Neural cell (in vitro differentiated cells): ENCODE data around the gene IRF1. TPM values are rescaled to one million over a fixed set of nuclear protein-coding genes. Genes with fewer than 3 reads are reported as not detected.

ENCODE experiments used
- H2AFZ ChIP-seq: fragments of 200-600, 300-800 bp; sonication (generic), shearing (Covaris generic); 2 replicates; pipeline ENCODE4 v1.6.0; 2014; ENCODE audit warnings: low read depth, mild to moderate bottlenecking, antibody characterized with exemption, low read length, moderate library complexity
- H3F3A ChIP-seq: fragments of 200-600 bp; shearing (Covaris generic); 2 replicates; pipeline ENCODE4 v1.6.1; 2016; ENCODE audit warnings: mild to moderate bottlenecking, moderate library complexity, mixed read lengths, antibody characterized with exemption, low read length; ENCODE audit not compliant: insufficient read depth, poor library complexity, severe bottlenecking
- H3K27ac ChIP-seq: fragments of 200-600, 300-800 bp; sonication (generic), shearing (Covaris generic); 2 replicates; pipeline ENCODE4 v1.5.1; 2014; ENCODE audit warnings: mild to moderate bottlenecking, low read length, moderate library complexity
- H3K27me3 ChIP-seq: fragments of 300-800, 200-600 bp; sonication (generic), shearing (Covaris generic); 2 replicates; pipeline ENCODE4 v1.6.0; 2014; ENCODE audit warnings: mild to moderate bottlenecking, low read depth, low read length, moderate library complexity; ENCODE audit not compliant: insufficient read depth
- H3K36me3 ChIP-seq: fragments of 300-800, 200-600 bp; sonication (generic), shearing (Covaris generic); 2 replicates; pipeline ENCODE4 v1.5.1; 2014; ENCODE audit warnings: mild to moderate bottlenecking, antibody characterized with exemption, low read length, moderate library complexity; ENCODE audit not compliant: insufficient read depth
- H3K4me2 ChIP-seq: fragments of 300-800, 200-600 bp; sonication (generic), shearing (Covaris generic); 2 replicates; pipeline ENCODE4 v1.6.0; 2014; ENCODE audit warnings: mild to moderate bottlenecking, low read length
- H3K4me3 ChIP-seq: fragments of 300-800, 200-600 bp; sonication (generic), shearing (Covaris generic); 2 replicates; pipeline ENCODE4 v1.5.1; 2014; ENCODE audit warnings: mild to moderate bottlenecking, low read length, moderate library complexity
- H3K79me2 ChIP-seq: fragments of 200-600 bp; shearing (Covaris generic); replicated peaks from 2 replicates; pipeline ENCODE4 v1.6.0; 2014; ENCODE audit warnings: mild to moderate bottlenecking, low read length, moderate library complexity; ENCODE audit not compliant: insufficient read depth
- H3K9ac ChIP-seq: fragments of 300-800, 200-600 bp; sonication (generic), shearing (Covaris generic); 2 replicates; pipeline ENCODE4 v1.6.1; 2016; ENCODE audit warnings: mild to moderate bottlenecking, low read length, mixed read lengths
- H3K9me2 ChIP-seq: fragments of 200-600 bp; shearing (Covaris generic); 2 replicates; pipeline ENCODE4 v1.6.1; 2016; ENCODE audit warnings: mild to moderate bottlenecking, low read length, mixed read lengths; ENCODE audit not compliant: insufficient read depth
- H3K9me3 ChIP-seq: fragments of 200-600, 300-800 bp; sonication (generic), shearing (Covaris generic); 2 replicates; pipeline ENCODE4 v1.6.1; 2016; ENCODE audit warnings: mild to moderate bottlenecking, mixed run types, low read length, moderate library complexity, mixed read lengths
- H4K20me1 ChIP-seq: fragments of 200-600 bp; shearing (Covaris generic); 2 replicates; pipeline ENCODE4 v1.6.1; 2016; ENCODE audit warnings: mild to moderate bottlenecking, mixed run types; ENCODE audit not compliant: insufficient read depth
- EP300 ChIP-seq: fragments of 450-650 bp; conservative IDR thresholded peaks from 2 replicates; pipeline ENCODE4 v1.6.1; 2014; ENCODE audit warnings: antibody characterized with exemption, mild to moderate bottlenecking, moderate library complexity; ENCODE audit not compliant: poor library complexity, severe bottlenecking
- EZH2 ChIP-seq: fragments of 200-600, 300-800 bp; shearing (Covaris generic), sonication (generic); IDR thresholded peaks from 2 replicates; pipeline ENCODE4 v1.6.1; 2014; ENCODE audit warnings: antibody characterized with exemption, low read length, borderline replicate concordance, mild to moderate bottlenecking; ENCODE audit not compliant: insufficient read depth, poor library complexity, severe bottlenecking
- MXI1 ChIP-seq: fragments of 450-650 bp; conservative IDR thresholded peaks from 2 replicates; pipeline ENCODE4 v1.6.1; 2014; ENCODE audit warnings: antibody characterized with exemption, mild to moderate bottlenecking; ENCODE audit not compliant: poor library complexity, severe bottlenecking
- POLR2AphosphoS5 ChIP-seq: IDR thresholded peaks from 2 replicates; pipeline ENCODE4 v1.6.1; 2012
- RAD21 ChIP-seq: fragments of 450-650 bp; conservative IDR thresholded peaks from 2 replicates; pipeline ENCODE4 v1.6.1; 2014; ENCODE audit warnings: antibody characterized with exemption, mild to moderate bottlenecking, moderate library complexity
- SMC3 ChIP-seq: fragments of 450-650 bp; conservative IDR thresholded peaks from 2 replicates; pipeline ENCODE4 v1.6.1; 2014; ENCODE audit warnings: antibody characterized with exemption, mild to moderate bottlenecking, moderate library complexity; ENCODE audit not compliant: poor library complexity
- TAF1 ChIP-seq: IDR thresholded peaks from 2 replicates; pipeline ENCODE4 v1.6.1; 2012; ENCODE audit warnings: low read depth
- polyA plus RNA-seq: library from polyadenylated mRNA; depleted of rRNA; stranded (reverse); fragments of >200 nt; gene quantifications from 2 replicates; pipeline ENCODE4 v1.2.3, GENCODE V29; 2014
- TF ChIP-seq, protein P1 (sequence below): IDR thresholded peaks from 2 replicates; pipeline ENCODE4 v1.6.1; 2012; ENCODE audit warnings: borderline replicate concordance
- TF ChIP-seq, protein P2 (sequence below): fragments of 450-650 bp; IDR thresholded peaks from 2 replicates; pipeline ENCODE4 v1.5.1; 2014; ENCODE audit warnings: antibody characterized with exemption, mild to moderate bottlenecking, moderate library complexity; ENCODE audit not compliant: poor library complexity, severe bottlenecking

The IRF1 gene
- polyA plus RNA-seq, 1 donor from 2014 or later: 0.67 TPM

DNA sequence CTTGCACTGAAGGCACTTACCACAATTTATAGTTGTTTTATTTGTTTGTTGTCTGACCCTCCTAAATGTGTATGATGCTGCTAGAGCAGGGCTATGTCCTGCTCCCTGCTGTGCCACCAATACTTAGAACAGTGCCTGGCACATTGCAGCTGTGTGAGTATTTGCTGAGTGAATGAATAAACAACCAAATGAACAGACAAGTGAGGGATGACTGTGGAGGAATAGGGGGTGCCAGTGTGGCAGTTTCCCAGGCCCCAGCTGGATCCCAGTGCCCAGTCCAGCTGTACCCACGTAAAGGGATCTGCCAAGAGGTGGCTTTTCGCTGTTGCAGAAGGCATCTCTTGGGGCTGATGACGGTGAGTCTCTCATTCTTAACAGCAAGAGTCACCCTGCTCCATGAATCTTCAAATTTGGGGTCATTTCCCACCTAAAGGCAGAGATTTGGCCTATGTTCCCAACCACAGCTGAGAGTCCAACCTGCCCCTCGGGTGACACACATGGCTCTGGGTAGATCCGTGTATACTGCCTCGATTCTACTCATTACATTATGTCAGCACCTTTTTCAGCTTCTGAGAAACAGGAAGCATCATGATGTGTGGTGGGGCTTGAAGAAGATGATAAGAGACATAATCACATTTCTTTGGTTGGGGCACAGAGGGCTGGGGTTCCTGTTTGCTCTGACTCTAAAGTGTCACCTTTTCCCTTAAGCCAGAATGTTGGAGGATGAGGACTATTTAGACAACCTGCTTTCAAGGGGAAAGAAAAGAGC lies 38.5 kb upstream of the IRF1 start:
- H3K79me2 ChIP-seq: no peaks in the 10 kb centered on the region
- H3K9me3 ChIP-seq: no peaks in the 10 kb centered on the region
- no peaks in the 10 kb centered on the region for H4K20me1 ChIP-seq
- no peaks in the 10 kb centered on the region for H3K9me2 ChIP-seq
- H3K27me3 ChIP-seq: no peaks in the 10 kb centered on the region
- H3K4me3 ChIP-seq: no peak overlapping the region
- TF ChIP-seq RAD21 (no peak), SMC3 (no peak), EZH2 (no peak), TAF1 (no peak), MXI1 (no peak), EP300 (no peak), POLR2AphosphoS5 (no peak)
- TF ChIP-seq, protein P1, sequence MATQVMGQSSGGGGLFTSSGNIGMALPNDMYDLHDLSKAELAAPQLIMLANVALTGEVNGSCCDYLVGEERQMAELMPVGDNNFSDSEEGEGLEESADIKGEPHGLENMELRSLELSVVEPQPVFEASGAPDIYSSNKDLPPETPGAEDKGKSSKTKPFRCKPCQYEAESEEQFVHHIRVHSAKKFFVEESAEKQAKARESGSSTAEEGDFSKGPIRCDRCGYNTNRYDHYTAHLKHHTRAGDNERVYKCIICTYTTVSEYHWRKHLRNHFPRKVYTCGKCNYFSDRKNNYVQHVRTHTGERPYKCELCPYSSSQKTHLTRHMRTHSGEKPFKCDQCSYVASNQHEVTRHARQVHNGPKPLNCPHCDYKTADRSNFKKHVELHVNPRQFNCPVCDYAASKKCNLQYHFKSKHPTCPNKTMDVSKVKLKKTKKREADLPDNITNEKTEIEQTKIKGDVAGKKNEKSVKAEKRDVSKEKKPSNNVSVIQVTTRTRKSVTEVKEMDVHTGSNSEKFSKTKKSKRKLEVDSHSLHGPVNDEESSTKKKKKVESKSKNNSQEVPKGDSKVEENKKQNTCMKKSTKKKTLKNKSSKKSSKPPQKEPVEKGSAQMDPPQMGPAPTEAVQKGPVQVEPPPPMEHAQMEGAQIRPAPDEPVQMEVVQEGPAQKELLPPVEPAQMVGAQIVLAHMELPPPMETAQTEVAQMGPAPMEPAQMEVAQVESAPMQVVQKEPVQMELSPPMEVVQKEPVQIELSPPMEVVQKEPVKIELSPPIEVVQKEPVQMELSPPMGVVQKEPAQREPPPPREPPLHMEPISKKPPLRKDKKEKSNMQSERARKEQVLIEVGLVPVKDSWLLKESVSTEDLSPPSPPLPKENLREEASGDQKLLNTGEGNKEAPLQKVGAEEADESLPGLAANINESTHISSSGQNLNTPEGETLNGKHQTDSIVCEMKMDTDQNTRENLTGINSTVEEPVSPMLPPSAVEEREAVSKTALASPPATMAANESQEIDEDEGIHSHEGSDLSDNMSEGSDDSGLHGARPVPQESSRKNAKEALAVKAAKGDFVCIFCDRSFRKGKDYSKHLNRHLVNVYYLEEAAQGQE: no peak
- TF ChIP-seq, protein P2, sequence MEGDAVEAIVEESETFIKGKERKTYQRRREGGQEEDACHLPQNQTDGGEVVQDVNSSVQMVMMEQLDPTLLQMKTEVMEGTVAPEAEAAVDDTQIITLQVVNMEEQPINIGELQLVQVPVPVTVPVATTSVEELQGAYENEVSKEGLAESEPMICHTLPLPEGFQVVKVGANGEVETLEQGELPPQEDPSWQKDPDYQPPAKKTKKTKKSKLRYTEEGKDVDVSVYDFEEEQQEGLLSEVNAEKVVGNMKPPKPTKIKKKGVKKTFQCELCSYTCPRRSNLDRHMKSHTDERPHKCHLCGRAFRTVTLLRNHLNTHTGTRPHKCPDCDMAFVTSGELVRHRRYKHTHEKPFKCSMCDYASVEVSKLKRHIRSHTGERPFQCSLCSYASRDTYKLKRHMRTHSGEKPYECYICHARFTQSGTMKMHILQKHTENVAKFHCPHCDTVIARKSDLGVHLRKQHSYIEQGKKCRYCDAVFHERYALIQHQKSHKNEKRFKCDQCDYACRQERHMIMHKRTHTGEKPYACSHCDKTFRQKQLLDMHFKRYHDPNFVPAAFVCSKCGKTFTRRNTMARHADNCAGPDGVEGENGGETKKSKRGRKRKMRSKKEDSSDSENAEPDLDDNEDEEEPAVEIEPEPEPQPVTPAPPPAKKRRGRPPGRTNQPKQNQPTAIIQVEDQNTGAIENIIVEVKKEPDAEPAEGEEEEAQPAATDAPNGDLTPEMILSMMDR: no peak
- no peaks in the 10 kb centered on the region for H3F3A ChIP-seq
- H2AFZ ChIP-seq: no peak overlapping the region
- H3K4me2 ChIP-seq: no peak overlapping the region
- H3K9ac ChIP-seq: no peak overlapping the region
- H3K36me3 ChIP-seq: no peaks in the 10 kb centered on the region
- no peak overlapping the region for H3K27ac ChIP-seq

DNA sequence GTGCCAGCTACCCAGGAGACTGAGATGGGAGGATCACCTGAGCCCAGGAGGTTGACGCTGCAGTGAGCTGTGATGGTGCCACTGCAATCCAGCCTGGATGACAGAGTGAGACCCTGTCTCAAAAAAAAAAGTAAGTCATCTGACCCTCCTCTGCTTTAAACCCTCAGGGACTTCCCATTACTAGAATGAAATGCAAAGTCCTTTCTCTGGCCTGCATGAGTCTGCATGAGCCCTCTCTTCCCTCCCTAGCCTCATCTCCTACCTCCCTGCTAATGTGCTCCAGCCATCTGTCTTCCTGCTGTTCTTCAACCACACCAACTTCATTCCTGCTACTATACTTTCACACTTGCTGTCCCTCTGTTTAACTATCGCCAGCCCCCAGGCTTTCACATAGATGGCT lies 37.4 kb upstream of the IRF1 start:
- H3K4me3 ChIP-seq: no peak overlapping the region
- no peaks in the 10 kb centered on the region for H3K36me3 ChIP-seq
- H3K79me2 ChIP-seq: no peaks in the 10 kb centered on the region
- H3K4me2 ChIP-seq: no peak overlapping the region
- H3K9me3 ChIP-seq: no peaks in the 10 kb centered on the region
- no peaks in the 10 kb centered on the region for H4K20me1 ChIP-seq
- H3K9me2 ChIP-seq: no peaks in the 10 kb centered on the region
- no peaks in the 10 kb centered on the region for H3K27me3 ChIP-seq
- no peak overlapping the region for H2AFZ ChIP-seq
- no peak overlapping the region for H3K27ac ChIP-seq
- no peak overlapping the region for H3K9ac ChIP-seq
- TF ChIP-seq EP300 (no peak), SMC3 (no peak), MXI1 (no peak), TAF1 (no peak), RAD21 (no peak), EZH2 (no peak), POLR2AphosphoS5 (no peak)
- TF ChIP-seq, protein P2: no peak
- TF ChIP-seq, protein P1: no peak
- H3F3A ChIP-seq: no peaks in the 10 kb centered on the region
